Gastroesophageal sphincter (tissue), 4 donors: ENCODE results near the gene POLDIP2. TPM values are rescaled to one million over a fixed set of nuclear protein-coding genes. Genes with fewer than 3 reads are reported as not detected.

Source experiments
- ATAC-seq: fragments of 150-250 bp; one replicate; pipeline ENCODE4 v1.9.1; 2016; ENCODE audit warnings: mild to moderate bottlenecking, moderate library complexity
- H3K27ac ChIP-seq, 4 donors: fragments of 200-600 bp; sonication (generic) in 3 of 4; 1 replicate in 3 of 4; 2 replicates in 1 of 4; pipeline ENCODE4 v1.5.1; 2016 to 2019
- H3K27me3 ChIP-seq: fragments of 200-600 bp; sonication (generic); one replicate; pipeline ENCODE4 v1.5.1; 2019
- H3K36me3 ChIP-seq, 2 donors: fragments of 200-600 bp; sonication (generic); one replicate each; pipeline ENCODE4 v1.5.1; 2019; ENCODE audit warnings: control low read depth in 1 of 2
- H3K4me1 ChIP-seq, 3 donors: fragments of 200-600 bp; sonication (generic); 1 replicate in 2 of 3; 2 replicates in 1 of 3; pipeline ENCODE4 v1.5.1; 2016 to 2019; ENCODE audit warnings: control low read depth in 2 of 3
- H3K4me3 ChIP-seq, 2 donors: fragments of 200-600 bp; sonication (generic); one replicate each; pipeline ENCODE4 v1.5.1; 2019; ENCODE audit warnings: mild to moderate bottlenecking in 1 of 2, moderate library complexity in 1 of 2
- H3K9me3 ChIP-seq, 3 donors: fragments of 200-600 bp; sonication (generic); one replicate each; pipeline ENCODE4 v1.5.1; 2017 to 2019; ENCODE audit warnings: control low read depth in 2 of 3
- EP300 ChIP-seq: sonication (generic); formaldehyde crosslinking; IDR thresholded peaks from one replicate; pipeline ENCODE4 v1.6.1; 2017; ENCODE audit warnings: antibody characterized with exemption, mild to moderate bottlenecking
- POLR2A ChIP-seq, 2 donors: fragments of 450-650 bp; IDR thresholded peaks; one replicate each; pipeline ENCODE4 v1.6.1; 2017; ENCODE audit warnings: antibody characterized with exemption in 2 of 2, mild to moderate bottlenecking in 2 of 2, moderate library complexity in 1 of 2
- POLR2AphosphoS5 ChIP-seq: sonication (generic); formaldehyde crosslinking; IDR thresholded peaks from one replicate; pipeline ENCODE4 v1.6.1; 2017; ENCODE audit warnings: antibody characterized with exemption
- WGBS, 2 donors: methylation state at CpG; one replicate each; pipeline ENCODE4 v1.1.5; 2018; ENCODE audit warnings: low coverage in 1 of 2; 5-methylcytosine and 5-hydroxymethylcytosine counted together
- total RNA-seq, 4 donors: library from RNA; depleted of rRNA; stranded (reverse); fragments of >200 nt; gene quantifications; one replicate each; pipeline ENCODE4 v1.1.0, GENCODE V29; 2016
- TF ChIP-seq, protein P1 (sequence below), 4 experiments: fragments of 200-600 bp in 2 of 4; fragments of 450-650 bp in 2 of 4; sonication (generic) in 1 of 4; IDR thresholded peaks; one replicate each; pipeline ENCODE4 v1.5.1; 2017 to 2019; ENCODE audit warnings: antibody characterized with exemption in 4 of 4, mild to moderate bottlenecking in 2 of 4, moderate library complexity in 2 of 4

POLDIP2 gene
- total RNA-seq, 4 donors from 2014 or later = 71.1 to 108 (median 77.8) TPM

DNA sequence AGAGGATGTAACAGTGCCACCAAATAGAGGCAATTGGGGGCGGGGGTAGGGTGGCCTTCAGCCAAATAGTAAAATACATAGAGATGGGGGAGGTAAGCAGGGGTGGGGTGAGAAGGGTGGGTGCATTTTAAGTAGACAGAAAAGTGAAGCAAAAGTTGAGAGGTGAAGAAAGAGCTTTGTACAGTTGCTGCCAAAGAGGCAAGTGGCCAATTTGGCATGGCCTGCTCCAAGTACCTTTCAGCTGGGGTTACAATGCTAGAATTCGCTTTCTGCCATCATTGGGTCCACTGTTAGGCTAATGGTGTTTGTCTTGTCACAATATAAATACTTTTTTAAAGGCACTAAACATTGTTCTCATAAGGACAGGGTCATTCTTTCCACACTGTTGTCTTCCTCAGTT, 43.5 kb downstream of the POLDIP2 start:
- no peaks in the 10 kb centered on the region for H3K36me3 ChIP-seq
- H3K9me3 ChIP-seq = no peaks in the 10 kb centered on the region
- H3K27me3 ChIP-seq = no peaks in the 10 kb centered on the region
- H3K4me1 ChIP-seq = peaks cover 0 to 11% (median 4%) of the 10 kb centered on the region in 3 donors
- WGBS, 2 donors = 83 to 88% methylated on average over 1 to 2 of the region's 2 CpGs
- H3K27ac ChIP-seq = no peak overlapping the region
- H3K4me3 ChIP-seq = no peak overlapping the region
- ATAC-seq = no peak
- TF ChIP-seq EP300 = no peak
- no peak for TF ChIP-seq POLR2A (IDR thresholded peaks at IDR 0.05)
- TF ChIP-seq, protein P1, sequence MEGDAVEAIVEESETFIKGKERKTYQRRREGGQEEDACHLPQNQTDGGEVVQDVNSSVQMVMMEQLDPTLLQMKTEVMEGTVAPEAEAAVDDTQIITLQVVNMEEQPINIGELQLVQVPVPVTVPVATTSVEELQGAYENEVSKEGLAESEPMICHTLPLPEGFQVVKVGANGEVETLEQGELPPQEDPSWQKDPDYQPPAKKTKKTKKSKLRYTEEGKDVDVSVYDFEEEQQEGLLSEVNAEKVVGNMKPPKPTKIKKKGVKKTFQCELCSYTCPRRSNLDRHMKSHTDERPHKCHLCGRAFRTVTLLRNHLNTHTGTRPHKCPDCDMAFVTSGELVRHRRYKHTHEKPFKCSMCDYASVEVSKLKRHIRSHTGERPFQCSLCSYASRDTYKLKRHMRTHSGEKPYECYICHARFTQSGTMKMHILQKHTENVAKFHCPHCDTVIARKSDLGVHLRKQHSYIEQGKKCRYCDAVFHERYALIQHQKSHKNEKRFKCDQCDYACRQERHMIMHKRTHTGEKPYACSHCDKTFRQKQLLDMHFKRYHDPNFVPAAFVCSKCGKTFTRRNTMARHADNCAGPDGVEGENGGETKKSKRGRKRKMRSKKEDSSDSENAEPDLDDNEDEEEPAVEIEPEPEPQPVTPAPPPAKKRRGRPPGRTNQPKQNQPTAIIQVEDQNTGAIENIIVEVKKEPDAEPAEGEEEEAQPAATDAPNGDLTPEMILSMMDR (IDR thresholded peaks at IDR 0.05) = no peak
- TF ChIP-seq POLR2AphosphoS5 = no peak

DNA sequence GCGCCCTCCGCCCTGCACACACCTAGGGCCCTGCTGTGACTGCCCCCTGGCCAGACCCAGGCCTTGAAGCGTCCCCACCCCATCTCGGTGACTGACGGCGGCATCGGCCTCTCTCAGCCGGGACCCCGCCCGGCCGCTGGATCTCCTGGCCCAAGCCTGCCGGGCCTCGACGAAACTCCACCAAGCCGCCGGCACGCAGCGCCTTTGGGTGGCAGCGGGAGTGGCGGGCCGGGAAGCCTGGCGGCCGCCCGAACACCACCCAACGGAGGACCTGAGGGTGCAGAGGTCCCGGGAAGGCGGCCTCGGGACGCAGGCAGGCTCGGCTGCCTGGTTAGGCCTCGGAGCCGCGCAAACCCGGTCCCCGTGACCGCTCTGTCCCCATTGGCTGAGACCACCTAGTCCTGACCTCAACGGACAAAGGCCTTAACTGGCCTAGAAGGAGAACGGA, 50.3 kb downstream of the POLDIP2 start:
- Histone ChIP-seq H3K9me3 (no peaks in the 10 kb centered on the region), H3K4me3 (no peak overlapping the region), H3K4me1 (no peaks in the 10 kb centered on the region), H3K27me3 (peaks cover 39% of the 10 kb centered on the region), H3K36me3 (no peaks in the 10 kb centered on the region), H3K27ac (no peak overlapping the region)
- TF ChIP-seq EP300 (no peak), POLR2A (IDR thresholded peaks at IDR 0.05) (no peak), POLR2AphosphoS5 (no peak)
- TF ChIP-seq, protein P1 (IDR thresholded peaks at IDR 0.05) = no peak
- no CpG with 5 or more reads among the region's 38 CpGs for WGBS, 2 donors
- ATAC-seq = no peak

DNA sequence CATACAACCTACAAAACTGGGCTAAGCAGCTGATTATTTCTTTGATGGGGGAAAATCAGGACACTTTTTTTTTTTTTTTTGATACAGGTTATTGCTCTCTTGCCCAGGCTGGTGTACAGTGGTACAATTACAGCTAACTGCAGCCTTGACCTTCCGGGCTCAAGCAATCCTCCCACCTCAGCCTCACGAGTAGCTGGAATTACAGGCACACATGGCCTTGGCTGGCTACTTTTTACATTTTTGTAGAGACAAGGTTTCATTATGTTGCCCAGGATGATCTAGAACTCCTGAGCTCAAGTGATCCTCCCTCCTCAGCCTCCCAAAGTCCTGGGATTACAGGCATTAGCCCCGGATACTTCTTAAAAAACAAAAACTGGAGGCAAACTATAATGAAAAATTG, 58.9 kb downstream of the POLDIP2 start:
- no peaks in the 10 kb centered on the region for H3K9me3 ChIP-seq
- no peak overlapping the region for H3K4me3 ChIP-seq
- no peaks in the 10 kb centered on the region for H3K36me3 ChIP-seq
- H3K4me1 ChIP-seq = no peaks in the 10 kb centered on the region
- peaks cover 8% of the 10 kb centered on the region for H3K27me3 ChIP-seq
- 74 to 88% methylated on average over 1 to 3 of the region's 3 CpGs for WGBS, 2 donors
- no peak overlapping the region for H3K27ac ChIP-seq
- TF ChIP-seq, protein P1 (IDR thresholded peaks at IDR 0.05) = no peak
- TF ChIP-seq POLR2AphosphoS5 = no peak
- TF ChIP-seq POLR2A (IDR thresholded peaks at IDR 0.05) = no peak
- no peak for TF ChIP-seq EP300
- no peak for ATAC-seq

Other genes starting within 250 kb of the POLDIP2 start
- 1 to 10 TPM; 4.5 to 9.2 (median 7.2) TPM for gene TMEM97, start 38.3 kb downstream of the POLDIP2 start, total RNA-seq
- 10 to 100 TPM; 34.1 to 56.5 (median 51.4) TPM for gene IFT20, start 22.1 kb downstream of the POLDIP2 start, total RNA-seq
- 10 to 100 TPM; 19.1 to 53.2 (median 30.4) TPM for gene TNFAIP1, start 21.8 kb downstream of the POLDIP2 start, total RNA-seq
- gene SEBOX, start 7.7 kb upstream of the POLDIP2 start, total RNA-seq = not detected
- under 1 TPM in 3 of 4 donors, not detected in 1; 0.27 to 0.47 (median 0.27) TPM for gene VTN, start 12.8 kb upstream of the POLDIP2 start, total RNA-seq
- gene SARM1, start 14.2 kb upstream of the POLDIP2 start, total RNA-seq = 10 to 100 TPM in 3 of 4 donors, 1 to 10 TPM in 1; 9.0 to 26.2 (median 20.6) TPM
- 1 to 10 TPM; 7.9 to 9.7 (median 8.4) TPM for gene SLC46A1, start 48.7 kb upstream of the POLDIP2 start, total RNA-seq
- gene SLC13A2, start 116.1 kb upstream of the POLDIP2 start, total RNA-seq = under 1 TPM in 1 of 4 donors, not detected in 3; 0.37 TPM
- gene FOXN1, start 148.8 kb upstream of the POLDIP2 start, total RNA-seq = under 1 TPM in 1 of 4 donors, not detected in 3; 0.15 TPM
- gene UNC119, start 195.1 kb upstream of the POLDIP2 start, total RNA-seq = 10 to 100 TPM; 17.5 to 28.7 (median 20.3) TPM
- 10 to 100 TPM; 40.8 to 90.4 (median 64.5) TPM for gene PIGS, start 214.0 kb upstream of the POLDIP2 start, total RNA-seq
- gene ALDOC, start 219.4 kb upstream of the POLDIP2 start, total RNA-seq = 10 to 100 TPM; 29.1 to 46.5 (median 37.7) TPM
- 1 to 10 TPM; 1.4 to 4.9 (median 2.6) TPM for gene SPAG5, start 241.5 kb upstream of the POLDIP2 start, total RNA-seq